B cell (primary cell): ENCODE measurements around the gene ANKRD66. TPM values are rescaled to one million over a fixed set of nuclear protein-coding genes. Genes with fewer than 3 reads are reported as not detected.

ENCODE experiments used
- ATAC-seq: fragments of 200-7000 bp; cut with Tn5 transposase; one replicate; pipeline ENCODE4 v1.10.0; 2021; ENCODE audit warnings: low read depth, mild to moderate bottlenecking, moderate number of reproducible peaks, moderate library complexity
- CTCF ChIA-PET: fragments of 350-600 bp; sonication (Branson Sonifier 250); formaldehyde crosslinking; loops from one replicate; lab custom pipeline; 2021; ENCODE audit warnings: antibody characterized with exemption, inconsistent platforms; lab: Charles Lee
- POLR2A ChIA-PET: fragments of 350-600 bp; sonication (Branson Sonifier 250); formaldehyde crosslinking; loops from one replicate; lab custom pipeline; 2021; ENCODE audit warnings: antibody characterized with exemption; lab: Charles Lee
- DNase-seq: peaks from one replicate; pipeline ENCODE4 v3.0.0; 2013
- H2AFZ ChIP-seq: 2 replicates; pipeline ENCODE4 v1.6.1; 2012; ENCODE audit warnings: mild to moderate bottlenecking, low read depth, low read length; ENCODE audit not compliant: insufficient read depth, poor library complexity, severe bottlenecking
- H3K27ac ChIP-seq, 2 donors: 1 replicate in 1 of 2; 2 replicates in 1 of 2; pipeline ENCODE4 v1.5.1; 2012 to 2013; ENCODE audit warnings: low read length in 2 of 2, mild to moderate bottlenecking in 2 of 2, moderate library complexity in 1 of 2
- H3K27me3 ChIP-seq, 4 experiments: fragments of 200-600 bp in 1 of 4; sonication (generic) in 1 of 4; replicated peaks in 1 of 4; 1 replicate in 2 of 4; 2 replicates in 2 of 4; pipeline versions ENCODE4 v1.6.1 to v1.7.0; 2013 to 2016; ENCODE audit warnings: low read length in 3 of 4, mild to moderate bottlenecking in 2 of 4, mixed read lengths in 1 of 4, moderate library complexity in 1 of 4; ENCODE audit not compliant: insufficient read depth in 4 of 4, control insufficient read depth in 3 of 4; ENCODE audit errors: control extremely low read depth in 1 of 4
- H3K36me3 ChIP-seq, 2 experiments: replicated peaks in 1 of 2; 1 replicate in 1 of 2; 2 replicates in 1 of 2; pipeline versions ENCODE4 v1.6.1 to v1.7.1; 2013; ENCODE audit warnings: low read length in 1 of 2; ENCODE audit not compliant: insufficient read depth in 2 of 2, control insufficient read depth in 1 of 2; ENCODE audit errors: control extremely low read depth in 1 of 2, extremely low read depth in 1 of 2
- H3K4me1 ChIP-seq, 2 donors: fragments of 200-600 bp in 1 of 2; sonication (generic) in 1 of 2; 1 replicate in 1 of 2; 2 replicates in 1 of 2; pipeline versions ENCODE4 v1.5.1 to v1.6.1; 2013 to 2017; ENCODE audit warnings: low read length in 2 of 2; ENCODE audit not compliant: control insufficient read depth in 2 of 2, insufficient read depth in 2 of 2
- H3K4me2 ChIP-seq: replicated peaks from 2 replicates; pipeline ENCODE3; 2012; ENCODE audit warnings: mild to moderate bottlenecking, low read depth, low read length; ENCODE audit not compliant: poor library complexity, severe bottlenecking
- H3K4me3 ChIP-seq, 5 experiments: fragments of 200-600 bp in 1 of 5; sonication (generic) in 1 of 5; 1 replicate in 3 of 5; 2 replicates in 2 of 5; pipeline versions ENCODE4 v1.5.1 to v1.7.0; 2011 to 2016; ENCODE audit warnings: low read length in 4 of 5, mild to moderate bottlenecking in 4 of 5, low read depth in 2 of 5, control low read depth in 1 of 5, moderate library complexity in 1 of 5; ENCODE audit not compliant: insufficient read depth in 1 of 5; ENCODE audit errors: control extremely low read depth in 1 of 5, extremely low read depth in 1 of 5
- H3K79me2 ChIP-seq: fragments of 200-600 bp; sonication (generic); one replicate; pipeline ENCODE4 v1.6.0; 2016; ENCODE audit warnings: low read length; ENCODE audit not compliant: control insufficient read depth, insufficient read depth
- H3K9ac ChIP-seq: fragments of 200-600 bp; sonication (generic); 2 replicates; pipeline ENCODE4 v1.6.1; 2017; ENCODE audit warnings: mild to moderate bottlenecking, low read length, moderate library complexity
- H3K9me3 ChIP-seq, 3 donors: one replicate each; pipeline versions ENCODE4 v1.6.1 to v1.7.1; 2013; ENCODE audit warnings: low read length in 2 of 3; ENCODE audit not compliant: control insufficient read depth in 2 of 3, insufficient read depth in 1 of 3; ENCODE audit errors: control extremely low read depth in 1 of 3
- H4K20me1 ChIP-seq: 2 replicates; pipeline ENCODE4 v1.6.0; 2012; ENCODE audit warnings: mild to moderate bottlenecking, low read length; ENCODE audit not compliant: insufficient read depth, control insufficient read depth, poor library complexity, severe bottlenecking
- H3K27ac Mint-ChIP-seq: one replicate; pipeline ENCODE4 v1.8.0; 2021; ENCODE audit warnings: mixed read lengths
- H3K27me3 Mint-ChIP-seq: one replicate; pipeline ENCODE4 v1.8.0; 2021; ENCODE audit warnings: mixed read lengths
- H3K4me1 Mint-ChIP-seq: one replicate; pipeline ENCODE4 v1.8.0; 2021; ENCODE audit warnings: mixed read lengths
- H3K4me3 Mint-ChIP-seq: one replicate; pipeline ENCODE4 v1.8.0; 2021; ENCODE audit warnings: mixed read lengths
- H3K9me3 Mint-ChIP-seq: one replicate; pipeline ENCODE4 v1.8.0; 2022; ENCODE audit warnings: mixed read lengths; ENCODE audit not compliant: insufficient read depth
- CTCF ChIP-seq: fragments of 200-600 bp; IDR thresholded peaks from one replicate; pipeline ENCODE4 v1.8.0; 2022; ENCODE audit warnings: antibody characterized with exemption, mild to moderate bottlenecking
- EZH2 ChIP-seq: IDR thresholded peaks from 2 replicates; pipeline ENCODE4 v1.6.1; 2012; ENCODE audit warnings: borderline replicate concordance, low read depth, mild to moderate bottlenecking, moderate library complexity, low read length; ENCODE audit not compliant: insufficient read depth, poor library complexity, severe bottlenecking
- WGBS: methylation state at CpG from one replicate; pipeline ENCODE4 v1.1.5; 2013; ENCODE audit warnings: missing lambda C conversion rate; ENCODE audit not compliant: insufficient coverage; 5-methylcytosine and 5-hydroxymethylcytosine counted together
- intact Hi-C: fragments of 100-400 bp; cut with micrococcal nuclease; formaldehyde crosslinking; loops from one replicate; pipeline ENCODE4 v1.10.0; 2022
- polyA plus RNA-seq: library from polyadenylated mRNA; depleted of rRNA; stranded (reverse); fragments of >200 nt; gene quantifications from 2 replicates; pipeline ENCODE4 v1.2.3, GENCODE V29; 2012
- total RNA-seq, 2 donors: library from RNA; stranded (reverse); fragments of 120-200 nt in 1 of 2; gene quantifications; 1 replicate in 1 of 2; 2 replicates in 1 of 2; pipeline versions ENCODE4 v1.2.3 to v1.2.4, GENCODE V29; 2013 to 2022

Gene ANKRD66
- total and polyA plus RNA-seq, 2 donors (not counting 1 experiment from before 2014, with no cell fraction given), result not detected

GRCh38 chr6:46776070-46776712, 29.5 kb downstream of the ANKRD66 start:
- no peak for TF ChIP-seq CTCF
- TF ChIP-seq EZH2, result no peak
- Histone ChIP-seq H3K79me2 (no peaks in the 10 kb centered on the region), H3K27me3 (no peaks in the 10 kb centered on the region), H2AFZ (no peak overlapping the region), H3K4me1 (no peaks in the 10 kb centered on the region), H3K4me2 (no peak overlapping the region), H3K4me3 (no peak overlapping the region), H3K9ac (no peak overlapping the region), H3K36me3 (no peaks in the 10 kb centered on the region), H3K9me3 (no peaks in the 10 kb centered on the region), H3K27ac (no peak overlapping the region), H4K20me1 (no peaks in the 10 kb centered on the region)
- ChIA-PET CTCF (no interaction called here), POLR2A (no interaction called here)
- peaks cover under 1% of the 10 kb centered on the region for H3K27me3 Mint-ChIP-seq
- H3K4me1 Mint-ChIP-seq, result peaks cover 5% of the 10 kb centered on the region
- ATAC-seq, result no peak
- H3K4me3 Mint-ChIP-seq, result no peak overlapping the region
- no peaks in the 10 kb centered on the region for H3K9me3 Mint-ChIP-seq
- DNase-seq, result no peak
- no peak overlapping the region for H3K27ac Mint-ChIP-seq
- intact Hi-C loops, result no loop called here
- no CpG with 5 or more reads among the region's 5 CpGs for WGBS

GRCh38 chr6:46777476-46778346, 31.0 kb downstream of the ANKRD66 start:
- H3K4me1 Mint-ChIP-seq, result no peaks in the 10 kb centered on the region
- no peak for ATAC-seq

More at GRCh38 chr6:46777476-46778346, 31.0 kb downstream of the ANKRD66 start:
- CTCF ChIA-PET, result interaction anchor here (0.5 kb wide), 1 partner anchor 30 kb away, joined by 3 read pairs; no protein-coding TSS in a partner anchor
- no peak overlapping the region for H3K27ac Mint-ChIP-seq
- DNase-seq, result no peak
- 96% methylated on average over 8 of the region's 12 CpGs for WGBS
- Histone ChIP-seq H3K27ac (no peak overlapping the region), H3K4me2 (no peak overlapping the region), H3K9ac (no peak overlapping the region), H3K36me3 (no peaks in the 10 kb centered on the region), H3K79me2 (no peaks in the 10 kb centered on the region), H3K4me3 (no peak overlapping the region), H3K27me3 (no peaks in the 10 kb centered on the region), H3K9me3 (no peaks in the 10 kb centered on the region), H3K4me1 (no peaks in the 10 kb centered on the region), H2AFZ (no peak overlapping the region), H4K20me1 (no peaks in the 10 kb centered on the region)
- H3K4me3 Mint-ChIP-seq, result no peak overlapping the region
- H3K27me3 Mint-ChIP-seq, result no peaks in the 10 kb centered on the region
- H3K9me3 Mint-ChIP-seq, result no peaks in the 10 kb centered on the region
- intact Hi-C loops, result no loop called here
- TF ChIP-seq EZH2, result no peak
- no peak for TF ChIP-seq CTCF
- POLR2A ChIA-PET, result no interaction called here
